Spleen (tissue), 11 donors: Measurements from ENCODE around the gene ZER1. TPM values are rescaled to one million over a fixed set of nuclear protein-coding genes. Genes with fewer than 3 reads are reported as not detected.
A peak's percentile ranks its signal among the peaks of the same experiment; 100 is the strongest.

Source experiments
- DNase-seq: peaks from one replicate; pipeline ENCODE4 v3.0.0-alpha.2; 2020
- H3K27ac ChIP-seq, 8 donors: fragments of 200-600 bp; sonication (generic) in 7 of 8; 1 replicate in 4 of 8; 2 replicates in 4 of 8; pipeline versions ENCODE4 v1.5.0 to v1.8.0; 2016 to 2021; ENCODE audit warnings: inconsistent platforms in 4 of 8, mild to moderate bottlenecking in 4 of 8, moderate library complexity in 1 of 8
- H3K27me3 ChIP-seq, 7 donors: fragments of 200-600 bp; sonication (generic) in 6 of 7; replicated peaks in 1 of 7; 1 replicate in 4 of 7; 2 replicates in 3 of 7; pipeline versions ENCODE4 v1.5.0 to v1.8.0; 2016 to 2021; ENCODE audit warnings: inconsistent platforms in 3 of 7, mild to moderate bottlenecking in 1 of 7
- H3K36me3 ChIP-seq, 6 donors: fragments of 200-600 bp; sonication (generic) in 5 of 6; 1 replicate in 4 of 6; 2 replicates in 2 of 6; pipeline versions ENCODE4 v1.5.0 to v1.8.0; 2016 to 2021; ENCODE audit warnings: inconsistent platforms in 2 of 6
- H3K4me1 ChIP-seq, 6 donors: fragments of 200-600 bp; sonication (generic) in 5 of 6; 1 replicate in 3 of 6; 2 replicates in 3 of 6; pipeline versions ENCODE4 v1.5.0 to v1.8.0; 2016 to 2021; ENCODE audit warnings: inconsistent platforms in 3 of 6
- H3K4me3 ChIP-seq, 8 donors: fragments of 200-600 bp; sonication (generic) in 7 of 8; 1 replicate in 4 of 8; 2 replicates in 4 of 8; pipeline versions ENCODE4 v1.5.0 to v1.8.0; 2016 to 2021; ENCODE audit warnings: inconsistent platforms in 4 of 8, mild to moderate bottlenecking in 4 of 8, moderate library complexity in 2 of 8
- H3K9me3 ChIP-seq, 8 donors: fragments of 200-600 bp; sonication (generic) in 7 of 8; 1 replicate in 4 of 8; 2 replicates in 4 of 8; pipeline versions ENCODE4 v1.5.0 to v1.8.0; 2016 to 2021; ENCODE audit warnings: inconsistent platforms in 4 of 8
- CTCF ChIP-seq, 11 experiments: fragments of 200-600 bp in 7 of 11; fragments of 450-650 bp in 4 of 11; sonication (generic) in 4 of 11; IDR thresholded peaks in 8 of 11; conservative IDR thresholded peaks in 3 of 11; 1 replicate in 7 of 11; 2 replicates in 4 of 11; pipeline versions ENCODE4 v1.4.0 to v1.8.0; 2016 to 2021; ENCODE audit warnings: antibody characterized with exemption in 11 of 11, inconsistent platforms in 4 of 11, mild to moderate bottlenecking in 1 of 11
- POLR2A ChIP-seq, 3 donors: fragments of 450-650 bp; IDR thresholded peaks; one replicate each; pipeline ENCODE4 v1.5.1; 2017; ENCODE audit warnings: antibody characterized with exemption in 3 of 3, mild to moderate bottlenecking in 1 of 3
- POLR2AphosphoS5 ChIP-seq, 3 donors: sonication (generic); formaldehyde crosslinking; IDR thresholded peaks; one replicate each; pipeline ENCODE4 v1.5.1; 2017; ENCODE audit warnings: antibody characterized with exemption in 3 of 3
- WGBS, 5 donors: extraction: QIAGEN DNeasy Blood & Tissue Kit in 3 of 5; methylation state at CpG; one replicate each; pipeline versions ENCODE4 v1.1.5 to v1.1.7; 2013 to 2018; 5-methylcytosine and 5-hydroxymethylcytosine counted together
- intact Hi-C: fragments of 100-400 bp; cut with DNase I; formaldehyde crosslinking; loops from one replicate; pipeline ENCODE4 v1.15.0; 2023; ENCODE audit warnings: low total_unique reads
- polyA plus RNA-seq, 3 donors: library from polyadenylated mRNA; stranded (reverse); fragments of 200-250 nt; gene quantifications; one replicate each; pipeline ENCODE4 v1.2.1, GENCODE V29; 2013
- small RNA-seq, 4 donors: library from RNA; depleted of rRNA; stranded (forward); fragments of <200 nt; gene quantifications; one replicate each; pipeline ENCODE3, GENCODE V24; 2016
- total RNA-seq, 7 donors: library from RNA; depleted of rRNA in 3 of 7; stranded (reverse); fragments of >200 nt in 3 of 7; fragmentation: NEBNext Ultra II Directional in 4 of 7; extraction: Animal tissue kit (Norgen Biotek cat#: 25700) in 4 of 7; gene quantifications; one replicate each; pipeline versions ENCODE4 v1.1.0 to v1.2.1, GENCODE V29; 2016 to 2021
- donor health status: healthy with polysubstance abuse.
- donor health status: DM: no; HTN: no; CAD: no; lungs with moderate emphysema.
- donor health status: DM: no; HTN: no; CAD: no.
- donor health status: Bipolar disorder and iron deficiency.
- donor health status: healthy.
- donor health status: DM: no; HTN: no; CAD: no.
- donor health status: DM: yes; HTN: yes; CAD: no.

The ZER1 gene
- total and polyA plus RNA-seq, 10 donors: 10.5 to 65.5 (median 35.1) TPM

- Histone ChIP-seq H3K27me3 (no peaks in the 10 kb centered on the region), H3K9me3 (no peaks in the 10 kb centered on the region), H3K36me3 (peaks cover 0 to 6% (median 0%) of the 10 kb centered on the region in 6 donors), H3K4me3 (peak overlapping the region; percentile 56 to 97 (median 76)), H3K4me1 (peaks cover 28 to 81% (median 57%) of the 10 kb centered on the region in 6 donors), H3K27ac (peak overlapping the region; percentile 73 to 99 (median 92))
- TF ChIP-seq CTCF (IDR thresholded peaks at IDR 0.05 in 8 of 11, conservative IDR thresholded peaks at IDR 0.05 in 3 of 11): no peak
- peak; percentile 72 to 86 (median 85) for TF ChIP-seq POLR2AphosphoS5 (IDR thresholded peaks at IDR 0.05)
- peak in 1 of 3 donors; percentile 71 for TF ChIP-seq POLR2A (IDR thresholded peaks at IDR 0.05)
- intact Hi-C loops: no loop called here
- 4 to 8% (median 4%) methylated on average over 15 of the region's 15 CpGs for WGBS, 5 donors
- peak; percentile 96 for DNase-seq
Measured at GRCh38 chr9:128684325-128685199, 87.2 kb downstream of the ZER1 start.

- H3K36me3 ChIP-seq: peaks cover 0 to 6% (median 0%) of the 10 kb centered on the region in 6 donors
- no peak for TF ChIP-seq CTCF (IDR thresholded peaks at IDR 0.05 in 8 of 11, conservative IDR thresholded peaks at IDR 0.05 in 3 of 11)
- no peak for TF ChIP-seq POLR2AphosphoS5 (IDR thresholded peaks at IDR 0.05)
- TF ChIP-seq POLR2A (IDR thresholded peaks at IDR 0.05): no peak
- no peak for DNase-seq
- H3K4me3 ChIP-seq: peak overlapping the region; percentile 56 to 97 (median 76)
- no peaks in the 10 kb centered on the region for H3K9me3 ChIP-seq
- 0 to 3% (median 2%) methylated on average over 3 of the region's 3 CpGs for WGBS, 5 donors
- H3K27ac ChIP-seq: peak overlapping the region; percentile 73 to 99 (median 92)
- H3K4me1 ChIP-seq: peaks cover 28 to 81% (median 57%) of the 10 kb centered on the region in 6 donors
- no peaks in the 10 kb centered on the region for H3K27me3 ChIP-seq
- intact Hi-C loops: no loop called here
Measured at GRCh38 chr9:128684065-128684324, 87.7 kb downstream of the ZER1 start.

- Histone ChIP-seq H3K9me3 (no peaks in the 10 kb centered on the region), H3K4me1 (peaks cover 28 to 79% (median 56%) of the 10 kb centered on the region in 6 donors), H3K4me3 (peak overlapping the region; percentile 56 to 97 (median 76)), H3K27me3 (no peaks in the 10 kb centered on the region), H3K27ac (peak overlapping the region; percentile 73 to 99 (median 92)), H3K36me3 (peaks cover 0 to 6% (median 0%) of the 10 kb centered on the region in 6 donors)
- DNase-seq: peak; percentile 92
- TF ChIP-seq POLR2AphosphoS5 (IDR thresholded peaks at IDR 0.05): peak; percentile 10 to 66 (median 65)
- no peak for TF ChIP-seq CTCF (IDR thresholded peaks at IDR 0.05 in 8 of 11, conservative IDR thresholded peaks at IDR 0.05 in 3 of 11)
- TF ChIP-seq POLR2A (IDR thresholded peaks at IDR 0.05): no peak
- intact Hi-C loops: no loop called here
- 2 to 3% (median 3%) methylated on average over 19 to 21 of the region's 21 CpGs for WGBS, 5 donors
Measured at GRCh38 chr9:128683340-128684064, 88.2 kb downstream of the ZER1 start.

Small RNA genes lying within 50 kb of the gene (small RNA-seq; reads per million reads assigned to genes)
- gene RF00017: 0 reads per million in 4 donors
- gene RN7SL560P: 0 reads per million in 4 donors

Other genes starting within 250 kb of the ZER1 start
- 100 to 1,000 TPM; 228 to 386 (median 292) TPM for gene SPTAN1, start 219.3 kb downstream of the ZER1 start, total RNA-seq
- gene SPTAN1, start 219.3 kb downstream of the ZER1 start, polyA plus RNA-seq: 100 to 1,000 TPM in 2 of 3 donors, 10 to 100 TPM in 1; 83.4 to 147 (median 118) TPM
- 10 to 100 TPM; 19.0 to 38.0 (median 25.8) TPM for gene DYNC2I2, start 115.1 kb downstream of the ZER1 start, total RNA-seq
- gene DYNC2I2, start 115.1 kb downstream of the ZER1 start, polyA plus RNA-seq: 10 to 100 TPM; 40.6 to 61.6 (median 53.8) TPM
- 100 to 1,000 TPM; 140 to 251 (median 216) TPM for gene SET, start 82.7 kb downstream of the ZER1 start, total RNA-seq
- 100 to 1,000 TPM; 127 to 159 (median 158) TPM for gene SET, start 82.7 kb downstream of the ZER1 start, polyA plus RNA-seq
- 10 to 100 TPM in 4 of 7 donors, 1 to 10 TPM in 3; 5.6 to 18.5 (median 10.0) TPM for gene PKN3, start 69.4 kb downstream of the ZER1 start, total RNA-seq
- 10 to 100 TPM in 1 of 3 donors, 1 to 10 TPM in 2; 4.1 to 15.1 (median 9.5) TPM for gene PKN3, start 69.4 kb downstream of the ZER1 start, polyA plus RNA-seq
- gene ZDHHC12, start 47.8 kb downstream of the ZER1 start, total RNA-seq: 10 to 100 TPM; 21.5 to 73.4 (median 24.4) TPM
- gene ZDHHC12, start 47.8 kb downstream of the ZER1 start, polyA plus RNA-seq: 10 to 100 TPM; 31.7 to 51.0 (median 41.5) TPM
- 10 to 100 TPM; 19.9 to 34.2 (median 27.7) TPM for gene TBC1D13, start 15.3 kb upstream of the ZER1 start, total RNA-seq
- gene TBC1D13, start 15.3 kb upstream of the ZER1 start, polyA plus RNA-seq: 10 to 100 TPM; 10.8 to 19.6 (median 16.8) TPM
- 10 to 100 TPM in 5 of 7 donors, 1 to 10 TPM in 2; 9.6 to 16.9 (median 12.9) TPM for gene ENDOG, start 46.6 kb upstream of the ZER1 start, total RNA-seq
- gene ENDOG, start 46.6 kb upstream of the ZER1 start, polyA plus RNA-seq: 10 to 100 TPM; 13.3 to 16.2 (median 15.4) TPM
- gene SPOUT1, start 57.9 kb upstream of the ZER1 start, total RNA-seq: 10 to 100 TPM; 34.9 to 54.3 (median 40.3) TPM
- gene SPOUT1, start 57.9 kb upstream of the ZER1 start, polyA plus RNA-seq: 10 to 100 TPM; 31.9 to 53.5 (median 37.5) TPM
- 1 to 10 TPM; 4.7 to 8.7 (median 6.4) TPM for gene KYAT1, start 110.0 kb upstream of the ZER1 start, total RNA-seq
- gene KYAT1, start 110.0 kb upstream of the ZER1 start, polyA plus RNA-seq: 10 to 100 TPM in 1 of 3 donors, 1 to 10 TPM in 2; 6.6 to 19.9 (median 7.9) TPM
- gene LRRC8A, start 110.2 kb upstream of the ZER1 start, total RNA-seq: 10 to 100 TPM; 22.8 to 59.0 (median 39.1) TPM
- gene LRRC8A, start 110.2 kb upstream of the ZER1 start, polyA plus RNA-seq: 10 to 100 TPM in 1 of 3 donors, 1 to 10 TPM in 2; 3.5 to 10.3 (median 5.8) TPM
- gene PHYHD1, start 149.1 kb upstream of the ZER1 start, total RNA-seq: 10 to 100 TPM in 5 of 7 donors, 1 to 10 TPM in 2; 7.2 to 22.3 (median 10.9) TPM
- gene PHYHD1, start 149.1 kb upstream of the ZER1 start, polyA plus RNA-seq: 10 to 100 TPM; 12.0 to 13.2 (median 13.2) TPM
- gene DOLK, start 175.7 kb upstream of the ZER1 start, total RNA-seq: 10 to 100 TPM in 5 of 7 donors, 1 to 10 TPM in 2; 8.0 to 16.3 (median 12.6) TPM
- gene DOLK, start 175.7 kb upstream of the ZER1 start, polyA plus RNA-seq: 1 to 10 TPM; 5.3 to 8.4 (median 6.5) TPM
- gene NUP188, start 175.8 kb upstream of the ZER1 start, total RNA-seq: 10 to 100 TPM; 44.2 to 72.5 (median 58.7) TPM
- gene NUP188, start 175.8 kb upstream of the ZER1 start, polyA plus RNA-seq: 10 to 100 TPM; 11.0 to 16.4 (median 11.1) TPM